ENCODE data around the gene SEMA3D. TPM values are rescaled to one million over a fixed set of nuclear protein-coding genes. Genes with fewer than 3 reads are reported as not detected.

The SEMA3D gene
- total and polyA plus RNA-seq, 2 of the 13 experiments (the other 11 are each of a cell fraction or from before 2014, with no cell fraction given): 0.07 TPM; not detected in 1

DNA sequence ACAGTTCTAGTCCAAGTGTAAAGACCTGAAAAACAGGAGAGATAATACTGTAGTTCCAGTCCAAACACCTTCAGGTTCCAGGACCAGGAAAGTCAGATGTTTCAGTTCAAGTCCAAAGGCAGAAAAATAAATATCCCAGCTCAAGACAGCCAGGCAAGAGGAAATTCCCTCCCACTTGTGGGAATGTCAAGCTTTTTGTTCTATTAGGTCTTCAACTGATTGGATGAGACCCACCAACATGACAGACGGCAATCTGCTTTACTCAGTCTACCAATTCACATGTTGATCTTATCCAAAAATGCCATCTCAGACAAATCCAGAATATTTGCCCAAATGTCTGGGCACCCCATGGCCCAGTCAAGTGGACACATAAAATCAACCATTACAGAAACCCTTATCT is 33.1 kb downstream of the SEMA3D start:
- no peak for FAIRE-seq
- no peak for ATAC-seq

DNA sequence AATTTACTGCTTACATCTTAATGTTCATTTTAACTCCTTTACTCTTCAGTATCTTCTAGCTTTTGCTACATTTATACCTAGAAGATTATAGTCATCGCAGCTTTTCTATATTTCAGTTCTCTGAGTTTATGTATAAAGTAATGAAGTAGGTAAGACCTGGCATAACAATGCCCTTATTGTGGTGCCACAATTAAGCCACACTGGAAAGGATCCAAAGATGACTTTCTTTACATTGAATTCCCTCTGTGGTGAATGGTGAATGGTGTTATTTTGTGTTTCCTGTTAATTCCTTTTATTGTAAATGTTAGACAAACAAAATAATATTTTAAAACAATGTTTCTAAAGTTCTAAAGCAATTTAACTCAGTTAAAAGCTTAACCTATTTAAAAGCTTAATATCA is 36.2 kb downstream of the SEMA3D start:
- H3K27ac ChIP-seq (ENCODE audit: extremely low read length, insufficient read depth, low read length): no peak overlapping the region
- H4K20me1 ChIP-seq (ENCODE audit: insufficient read depth, low read length): no peaks in the 10 kb centered on the region
- no peak for ATAC-seq
- 3% methylated on average over 1 of the region's 1 CpG for WGBS (ENCODE audit: low lambda C conversion rate)
- POLR2A ChIA-PET: no interaction called here
- CTCF ChIA-PET (ENCODE audit: low intra/inter-chr PET ratio, low total read pairs): no interaction called here
- no peaks in the 10 kb centered on the region for H3K79me2 ChIP-seq (ENCODE audit: insufficient read depth, low read length)
- in situ Hi-C loops (cut with HindIII; ENCODE audit: extremely low pct_ligation_motif_present, low pct_unique_long_range_greater_than_20kb) (no loop called here), intact Hi-C loops (cut with micrococcal nuclease; ENCODE audit: unreplicated experiment) (no loop called here)
- no TSS peak for BruUV-seq (replicated peaks)
- H2AFZ ChIP-seq (ENCODE audit: low read length): no peak overlapping the region
- no peak for FAIRE-seq
- no peaks in the 10 kb centered on the region for H3K9me3 ChIP-seq (ENCODE audit: low read length)
- no peaks in the 10 kb centered on the region for H3K36me3 ChIP-seq (replicated peaks in 1 of 2; ENCODE audit: control insufficient read depth in 1 of 2, insufficient read depth in 2 of 2, low read length in 2 of 2)
- no peak overlapping the region for H3K9ac ChIP-seq (ENCODE audit: insufficient read depth, low read depth, low read length)
- H3K4me1 ChIP-seq (ENCODE audit: insufficient read depth, low read length): no peaks in the 10 kb centered on the region
- no peak overlapping the region for H3K4me3 ChIP-seq (replicated peaks in 1 of 3; ENCODE audit: insufficient read depth in 1 of 3, low read depth in 2 of 3, low read length in 3 of 3)
- H3K27me3 ChIP-seq (ENCODE audit: control insufficient read depth in 1 of 2, insufficient read depth in 2 of 2, low read length in 2 of 2): no peaks in the 10 kb centered on the region
- H3K4me2 ChIP-seq (ENCODE audit: low read depth, low read length): no peak overlapping the region
- DNase-seq (ENCODE audit: low spot score): no peak
- TF ChIP-seq NAIF1 (CRISPR knock-in tag; IDR thresholded peaks at IDR 0.05; ENCODE audit: borderline replicate concordance) (no peak), ZNF230 (CRISPR knock-in tag; IDR thresholded peaks at IDR 0.05) (no peak), ELF4 (CRISPR knock-in tag; IDR thresholded peaks at IDR 0.05; ENCODE audit: borderline replicate concordance) (no peak), TSC22D2 (CRISPR knock-in tag; IDR thresholded peaks at IDR 0.05; ENCODE audit: borderline replicate concordance) (no peak), RXRA (CRISPR knock-in tag; IDR thresholded peaks at IDR 0.05) (no peak), HNF4G (IDR thresholded peaks at IDR 0.05; ENCODE audit: borderline replicate concordance, low read depth, low read length) (no peak), HNF4G (CRISPR knock-in tag; IDR thresholded peaks at IDR 0.05; ENCODE audit: borderline replicate concordance, low read depth) (no peak)
- TF ChIP-seq, protein P1, sequence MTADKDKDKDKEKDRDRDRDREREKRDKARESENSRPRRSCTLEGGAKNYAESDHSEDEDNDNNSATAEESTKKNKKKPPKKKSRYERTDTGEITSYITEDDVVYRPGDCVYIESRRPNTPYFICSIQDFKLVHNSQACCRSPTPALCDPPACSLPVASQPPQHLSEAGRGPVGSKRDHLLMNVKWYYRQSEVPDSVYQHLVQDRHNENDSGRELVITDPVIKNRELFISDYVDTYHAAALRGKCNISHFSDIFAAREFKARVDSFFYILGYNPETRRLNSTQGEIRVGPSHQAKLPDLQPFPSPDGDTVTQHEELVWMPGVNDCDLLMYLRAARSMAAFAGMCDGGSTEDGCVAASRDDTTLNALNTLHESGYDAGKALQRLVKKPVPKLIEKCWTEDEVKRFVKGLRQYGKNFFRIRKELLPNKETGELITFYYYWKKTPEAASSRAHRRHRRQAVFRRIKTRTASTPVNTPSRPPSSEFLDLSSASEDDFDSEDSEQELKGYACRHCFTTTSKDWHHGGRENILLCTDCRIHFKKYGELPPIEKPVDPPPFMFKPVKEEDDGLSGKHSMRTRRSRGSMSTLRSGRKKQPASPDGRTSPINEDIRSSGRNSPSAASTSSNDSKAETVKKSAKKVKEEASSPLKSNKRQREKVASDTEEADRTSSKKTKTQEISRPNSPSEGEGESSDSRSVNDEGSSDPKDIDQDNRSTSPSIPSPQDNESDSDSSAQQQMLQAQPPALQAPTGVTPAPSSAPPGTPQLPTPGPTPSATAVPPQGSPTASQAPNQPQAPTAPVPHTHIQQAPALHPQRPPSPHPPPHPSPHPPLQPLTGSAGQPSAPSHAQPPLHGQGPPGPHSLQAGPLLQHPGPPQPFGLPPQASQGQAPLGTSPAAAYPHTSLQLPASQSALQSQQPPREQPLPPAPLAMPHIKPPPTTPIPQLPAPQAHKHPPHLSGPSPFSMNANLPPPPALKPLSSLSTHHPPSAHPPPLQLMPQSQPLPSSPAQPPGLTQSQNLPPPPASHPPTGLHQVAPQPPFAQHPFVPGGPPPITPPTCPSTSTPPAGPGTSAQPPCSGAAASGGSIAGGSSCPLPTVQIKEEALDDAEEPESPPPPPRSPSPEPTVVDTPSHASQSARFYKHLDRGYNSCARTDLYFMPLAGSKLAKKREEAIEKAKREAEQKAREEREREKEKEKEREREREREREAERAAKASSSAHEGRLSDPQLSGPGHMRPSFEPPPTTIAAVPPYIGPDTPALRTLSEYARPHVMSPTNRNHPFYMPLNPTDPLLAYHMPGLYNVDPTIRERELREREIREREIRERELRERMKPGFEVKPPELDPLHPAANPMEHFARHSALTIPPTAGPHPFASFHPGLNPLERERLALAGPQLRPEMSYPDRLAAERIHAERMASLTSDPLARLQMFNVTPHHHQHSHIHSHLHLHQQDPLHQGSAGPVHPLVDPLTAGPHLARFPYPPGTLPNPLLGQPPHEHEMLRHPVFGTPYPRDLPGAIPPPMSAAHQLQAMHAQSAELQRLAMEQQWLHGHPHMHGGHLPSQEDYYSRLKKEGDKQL (CRISPR knock-in tag; IDR thresholded peaks at IDR 0.05; ENCODE audit: low read depth): no peak

More for the DNA sequence above, 33.1 kb downstream of the SEMA3D start:
- WGBS (ENCODE audit: low lambda C conversion rate): 38% methylated on average over 1 of the region's 1 CpG
- TF ChIP-seq ZNF510 (CRISPR knock-in tag; IDR thresholded peaks at IDR 0.05; ENCODE audit: low read depth) (no peak), ZNF180 (CRISPR knock-in tag; IDR thresholded peaks at IDR 0.05; ENCODE audit: borderline replicate concordance, low read depth) (no peak), TBL1XR1 (IDR thresholded peaks at IDR 0.05; ENCODE audit: borderline replicate concordance, low read length, partially characterized antibody) (no peak), DMAP1 (CRISPR knock-in tag; IDR thresholded peaks at IDR 0.05) (no peak), NR2F6 (IDR thresholded peaks at IDR 0.05) (no peak), NR2F6 (CRISPR knock-in tag; IDR thresholded peaks at IDR 0.05) (no peak), IKZF4 (CRISPR knock-in tag; IDR thresholded peaks at IDR 0.05; ENCODE audit: borderline replicate concordance, low read depth, not compliant biosample characterization) (no peak), YY1 (IDR thresholded peaks at IDR 0.05; ENCODE audit: insufficient read depth, insufficient replicate concordance, low read depth, low read length) (no peak)
- TF ChIP-seq, protein P2, sequence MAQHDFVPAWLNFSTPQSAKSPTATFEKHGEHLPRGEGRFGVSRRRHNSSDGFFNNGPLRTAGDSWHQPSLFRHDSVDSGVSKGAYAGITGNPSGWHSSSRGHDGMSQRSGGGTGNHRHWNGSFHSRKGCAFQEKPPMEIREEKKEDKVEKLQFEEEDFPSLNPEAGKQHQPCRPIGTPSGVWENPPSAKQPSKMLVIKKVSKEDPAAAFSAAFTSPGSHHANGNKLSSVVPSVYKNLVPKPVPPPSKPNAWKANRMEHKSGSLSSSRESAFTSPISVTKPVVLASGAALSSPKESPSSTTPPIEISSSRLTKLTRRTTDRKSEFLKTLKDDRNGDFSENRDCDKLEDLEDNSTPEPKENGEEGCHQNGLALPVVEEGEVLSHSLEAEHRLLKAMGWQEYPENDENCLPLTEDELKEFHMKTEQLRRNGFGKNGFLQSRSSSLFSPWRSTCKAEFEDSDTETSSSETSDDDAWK (CRISPR knock-in tag; IDR thresholded peaks at IDR 0.05): no peak
- Histone ChIP-seq H3K79me2 (ENCODE audit: insufficient read depth, low read length) (no peaks in the 10 kb centered on the region), H3K4me2 (ENCODE audit: low read depth, low read length) (no peak overlapping the region), H3K9me3 (ENCODE audit: low read length) (no peaks in the 10 kb centered on the region), H4K20me1 (ENCODE audit: insufficient read depth, low read length) (no peaks in the 10 kb centered on the region), H3K27ac (ENCODE audit: extremely low read length, insufficient read depth, low read length) (no peak overlapping the region), H2AFZ (ENCODE audit: low read length) (no peak overlapping the region), H3K27me3 (ENCODE audit: control insufficient read depth in 1 of 2, insufficient read depth in 2 of 2, low read length in 2 of 2) (no peaks in the 10 kb centered on the region), H3K4me3 (replicated peaks in 1 of 3; ENCODE audit: insufficient read depth in 1 of 3, low read depth in 2 of 3, low read length in 3 of 3) (no peak overlapping the region), H3K36me3 (replicated peaks in 1 of 2; ENCODE audit: control insufficient read depth in 1 of 2, insufficient read depth in 2 of 2, low read length in 2 of 2) (no peaks in the 10 kb centered on the region), H3K4me1 (ENCODE audit: insufficient read depth, low read length) (no peaks in the 10 kb centered on the region), H3K9ac (ENCODE audit: insufficient read depth, low read depth, low read length) (no peak overlapping the region)
- ChIA-PET CTCF (ENCODE audit: low intra/inter-chr PET ratio, low total read pairs) (no interaction called here), POLR2A (no interaction called here)
- no TSS peak for BruUV-seq (replicated peaks)
- in situ Hi-C loops (cut with HindIII; ENCODE audit: extremely low pct_ligation_motif_present, low pct_unique_long_range_greater_than_20kb) (no loop called here), intact Hi-C loops (cut with micrococcal nuclease; ENCODE audit: unreplicated experiment) (no loop called here)
- no peak for DNase-seq (ENCODE audit: low spot score)
